GM19467 (cell line): Measurements from ENCODE around the gene BICRA.
"Not testable (repeated sequence)": the region's sequence is repeated elsewhere in the genome, so short reads cannot be mapped to it uniquely, and the experiment has no call there.

ENCODE experiments used
- ATAC-seq: cut with Tn5 transposase; IDR thresholded peaks from one replicate; pipeline ENCODE4 v1.9.1; 2021; ENCODE audit warnings: mild to moderate bottlenecking, moderate library complexity; ENCODE audit not compliant: unreplicated experiment

BICRA gene

DNA sequence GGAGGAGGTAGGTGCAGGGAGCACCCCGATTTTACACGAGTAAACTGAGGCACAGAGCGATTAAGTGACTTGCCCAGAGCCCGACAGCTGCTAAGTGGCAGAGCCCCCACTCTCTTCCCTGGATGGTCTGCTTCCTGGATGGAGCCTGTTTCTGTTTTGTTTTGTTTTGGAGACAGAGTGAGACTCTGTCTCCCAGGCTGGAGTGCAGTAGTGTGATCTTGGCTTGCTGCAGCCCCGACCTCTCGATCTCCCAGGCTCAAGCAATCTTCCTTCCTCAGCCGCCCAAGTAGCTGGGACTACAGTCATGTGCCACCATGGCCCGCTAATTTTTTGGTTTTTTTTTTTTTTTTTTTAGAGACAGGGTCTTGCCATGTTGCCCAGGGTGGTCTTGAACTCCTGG, 17.3 kb downstream of the BICRA start:
- no peak for ATAC-seq

DNA sequence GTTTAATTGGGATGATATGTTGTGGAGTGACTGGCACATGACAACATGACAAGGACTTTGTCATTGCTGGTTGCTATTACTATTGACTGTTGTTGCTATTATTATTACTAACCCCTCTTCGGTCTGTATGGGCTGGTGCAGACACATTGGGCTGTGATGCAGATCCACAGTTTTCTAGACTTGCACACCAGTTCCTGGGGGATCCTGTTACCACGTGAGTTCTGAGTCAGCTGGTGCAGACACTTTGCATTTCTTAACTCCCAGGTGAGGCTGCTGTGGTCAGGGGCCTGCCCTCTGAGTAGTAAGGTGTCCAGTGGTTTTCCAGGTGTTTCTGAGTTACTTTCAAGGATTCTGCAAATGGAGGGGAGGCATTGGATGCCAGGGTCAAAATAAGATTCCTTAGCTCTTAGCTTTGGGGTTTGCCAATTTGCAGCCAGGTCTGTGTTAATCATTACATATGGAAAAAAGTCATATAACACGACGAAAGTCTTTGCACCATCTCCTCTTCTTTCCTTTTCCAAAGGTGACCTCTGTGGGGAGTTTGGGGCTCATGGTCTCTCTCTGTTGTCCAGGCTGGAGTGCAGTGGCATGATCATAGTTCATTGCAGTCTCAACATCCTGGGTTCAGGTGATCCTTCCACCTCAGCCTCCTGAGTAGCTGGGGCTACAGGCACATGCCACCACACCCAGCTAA, 19.3 kb downstream of the BICRA start:
- ATAC-seq: no peak

DNA sequence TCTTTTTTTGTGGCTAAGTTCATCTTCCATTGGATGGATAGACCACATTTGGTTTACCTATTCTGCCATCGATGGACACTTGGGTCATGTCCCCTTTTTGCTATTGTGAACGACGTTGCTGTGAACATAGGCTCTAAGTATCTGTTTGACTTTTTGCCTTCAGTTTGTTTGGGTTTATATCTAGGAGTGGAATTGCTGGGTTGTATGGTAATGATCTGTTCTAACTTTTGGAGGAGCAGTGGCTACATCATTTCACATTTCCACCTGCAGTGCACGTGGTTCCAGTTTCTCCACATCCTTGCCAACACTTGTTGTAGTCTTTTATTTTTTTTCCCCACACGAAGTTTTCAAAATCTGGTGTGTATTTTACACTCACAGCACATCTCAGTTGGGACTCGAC, 21.7 kb downstream of the BICRA start:
- ATAC-seq: no peak

DNA sequence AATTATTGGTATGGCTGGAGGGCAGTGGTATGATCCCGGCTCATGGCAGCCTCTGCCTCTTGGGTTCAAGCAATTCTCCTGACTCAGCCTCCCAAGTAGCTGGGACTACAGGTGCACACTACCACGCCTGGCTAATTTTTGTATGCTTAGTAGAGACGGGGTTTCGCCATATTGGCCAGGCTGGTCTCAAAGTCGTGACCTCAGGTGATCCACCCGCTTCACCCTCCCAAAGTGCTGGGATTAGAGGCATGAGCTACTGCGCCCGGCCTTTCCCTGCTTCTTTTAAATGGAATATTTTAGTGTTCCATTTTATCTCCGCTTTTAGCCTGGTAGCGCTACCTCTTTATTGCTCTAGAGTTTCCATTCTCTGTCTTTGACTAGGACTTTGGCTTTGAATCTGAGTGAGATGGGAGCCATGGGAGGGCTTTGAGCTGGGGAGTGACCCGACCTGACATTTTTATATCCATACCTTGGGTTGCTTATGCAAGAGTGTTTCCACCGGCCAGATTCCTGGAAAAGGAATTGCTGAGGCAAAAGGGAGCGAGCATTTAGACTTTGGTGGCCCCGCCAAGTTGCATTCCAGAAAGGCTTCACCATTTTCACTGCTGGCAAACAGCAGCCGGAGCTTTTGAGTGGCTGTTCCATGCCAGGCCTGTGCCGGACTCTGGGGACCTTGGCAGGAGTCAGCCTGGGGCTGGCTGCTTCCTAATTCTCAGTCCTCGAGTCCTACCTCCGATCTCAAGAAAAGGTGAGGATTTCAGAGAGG, 22.9 kb downstream of the BICRA start:
- ATAC-seq: no peak

DNA sequence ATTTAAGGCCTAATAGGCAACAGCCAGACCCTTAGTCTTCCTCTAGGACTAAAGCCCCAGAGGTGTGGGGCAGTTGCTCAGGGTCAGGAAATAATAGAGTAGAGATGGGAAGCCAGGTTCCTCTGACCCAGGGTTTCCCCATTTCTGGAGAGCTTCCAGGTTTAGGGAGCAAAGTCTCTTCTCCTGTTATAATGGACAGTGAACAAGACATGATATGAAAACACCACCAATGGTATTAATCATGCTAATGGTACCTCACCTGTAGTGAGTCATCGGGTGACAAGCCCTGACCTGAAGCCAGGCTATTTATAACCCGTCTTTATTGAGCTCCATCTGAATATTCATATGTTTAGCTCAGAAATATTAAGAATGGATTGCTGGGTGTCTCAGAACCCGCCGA, 24.6 kb downstream of the BICRA start:
- no peak for ATAC-seq

DNA sequence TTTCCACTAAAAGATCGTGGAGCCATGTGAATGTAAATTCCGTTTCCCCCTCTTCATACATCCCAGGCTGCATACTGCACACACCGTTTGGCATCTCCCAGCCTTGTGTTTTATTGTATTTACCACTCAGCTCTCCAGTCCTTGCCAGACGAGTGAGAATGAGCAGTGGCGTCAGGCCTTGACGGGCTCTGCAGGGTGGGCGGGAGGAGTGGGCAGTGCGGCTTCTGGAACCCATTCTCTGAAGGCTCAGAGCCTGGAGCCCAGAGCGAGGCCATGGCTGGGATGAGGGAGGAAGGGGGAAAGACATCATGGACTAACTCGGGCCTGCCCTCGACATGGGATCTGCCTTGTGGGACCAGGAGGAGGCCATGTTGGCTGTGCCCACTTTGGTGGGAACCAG, 25.1 kb downstream of the BICRA start:
- no peak for ATAC-seq

DNA sequence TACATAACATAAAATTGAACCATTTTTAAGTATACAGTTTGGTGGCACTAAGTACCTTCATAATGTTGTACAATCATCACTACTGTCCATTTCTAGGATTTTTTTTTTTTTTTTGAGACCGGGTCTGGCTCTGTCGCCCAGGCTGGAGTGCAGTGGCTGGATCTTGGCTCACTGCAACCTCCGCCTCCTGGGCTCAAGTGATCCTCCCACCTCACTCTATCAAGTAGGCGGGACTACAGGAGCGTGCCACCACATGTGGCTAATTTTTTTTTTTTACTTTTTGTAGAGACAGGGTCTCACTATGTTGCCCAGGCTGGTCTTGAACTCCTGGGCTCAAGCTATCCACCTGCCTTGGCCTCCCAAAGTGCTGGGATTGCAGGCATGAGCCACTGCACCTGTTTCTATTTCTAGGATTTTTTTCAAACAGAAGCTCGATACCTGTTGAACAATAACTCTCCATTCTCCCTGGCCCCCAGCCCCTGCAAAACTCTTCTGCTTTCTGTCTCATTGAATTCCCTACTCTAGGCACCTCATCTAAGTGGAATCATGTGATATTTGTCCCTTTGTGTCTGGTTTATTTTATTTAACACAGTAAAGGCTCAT, 26.3 kb downstream of the BICRA start:
- ATAC-seq: not testable (repeated sequence)

DNA sequence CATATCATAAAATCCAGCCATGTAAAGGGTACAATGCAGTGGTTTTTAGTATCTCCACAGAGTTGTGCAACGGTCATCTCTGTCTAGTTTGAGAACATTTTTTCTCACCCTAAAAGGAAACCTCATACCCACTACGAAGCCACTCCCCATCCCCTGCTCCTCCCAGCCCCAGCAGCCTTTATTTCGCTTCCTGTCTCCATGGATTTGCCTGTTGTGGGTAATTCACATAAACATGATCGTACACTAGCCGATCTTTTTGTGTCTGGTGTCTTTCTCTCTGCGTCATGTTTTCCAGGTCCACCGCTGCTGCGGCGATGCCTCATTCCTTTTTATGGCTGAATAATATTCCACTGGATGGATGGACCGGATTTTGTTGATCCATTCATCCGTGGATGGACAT, 28.6 kb downstream of the BICRA start:
- no peak for ATAC-seq

DNA sequence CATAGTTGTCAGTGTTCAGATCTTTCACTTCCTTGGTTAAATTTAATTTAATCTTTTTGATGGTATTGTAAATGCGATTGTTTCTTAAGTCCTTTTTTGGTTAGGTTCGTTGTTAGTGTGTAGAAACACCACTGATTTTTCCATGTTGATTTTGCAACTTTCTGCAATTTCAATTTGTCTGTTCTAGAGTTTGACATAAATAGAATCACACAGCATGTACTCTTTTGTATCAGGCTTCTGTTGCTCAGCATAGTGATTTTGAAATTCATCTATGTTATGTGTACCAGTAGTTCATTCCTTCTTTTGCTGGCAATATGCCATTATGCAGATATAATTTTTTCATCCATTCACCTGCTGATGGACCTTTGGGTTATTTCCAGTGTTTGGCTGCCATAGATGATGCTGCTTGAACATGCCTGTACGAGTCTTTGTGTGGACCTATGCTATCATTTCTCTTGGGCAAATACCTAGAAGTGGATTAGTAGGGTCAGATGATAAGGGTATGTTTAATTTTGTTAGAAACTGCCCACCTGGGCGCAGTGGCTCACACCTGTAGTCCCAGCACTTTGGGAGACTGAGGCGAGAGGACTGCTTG, 33.1 kb downstream of the BICRA start:
- no peak for ATAC-seq

DNA sequence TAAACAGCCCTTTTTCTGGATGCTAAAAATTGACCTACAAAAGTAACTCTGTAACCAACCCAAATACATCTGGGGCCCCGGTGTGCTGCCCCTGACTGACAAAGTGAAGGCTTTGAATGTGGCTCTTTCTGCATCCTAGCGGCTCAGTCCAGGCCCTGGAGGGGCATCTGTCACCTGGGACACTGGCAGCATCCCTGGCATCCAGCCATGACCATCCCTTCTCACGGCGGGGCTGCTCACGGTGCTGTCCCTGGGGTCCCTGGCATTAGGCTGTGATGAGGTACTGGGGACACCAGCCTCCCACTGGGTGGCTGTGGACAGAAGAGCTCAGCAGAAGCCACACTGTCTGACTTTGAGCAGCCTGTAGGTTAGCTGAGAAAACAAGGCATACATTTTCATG, 34.3 kb downstream of the BICRA start:
- no peak for ATAC-seq

DNA sequence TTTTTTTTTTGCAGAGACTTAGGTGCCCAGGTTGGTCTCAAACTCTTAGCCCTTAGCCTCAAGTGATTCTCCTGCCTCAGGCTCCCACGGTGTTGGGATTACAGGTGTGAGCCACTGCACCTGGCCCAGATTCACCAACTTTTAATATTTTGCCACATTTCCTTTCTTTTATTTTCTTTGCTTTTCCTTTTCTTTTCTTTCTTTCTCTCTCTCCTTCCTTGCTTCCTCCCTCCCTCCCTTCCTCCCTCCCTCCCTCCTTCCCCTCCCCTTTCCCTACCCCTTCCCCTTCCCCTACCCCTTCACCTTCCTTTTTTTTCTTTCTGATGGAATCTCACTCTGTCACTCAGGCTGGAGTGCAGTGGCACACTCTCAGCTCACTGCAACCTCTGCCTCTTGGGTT, 35.3 kb downstream of the BICRA start:
- ATAC-seq: no peak

DNA sequence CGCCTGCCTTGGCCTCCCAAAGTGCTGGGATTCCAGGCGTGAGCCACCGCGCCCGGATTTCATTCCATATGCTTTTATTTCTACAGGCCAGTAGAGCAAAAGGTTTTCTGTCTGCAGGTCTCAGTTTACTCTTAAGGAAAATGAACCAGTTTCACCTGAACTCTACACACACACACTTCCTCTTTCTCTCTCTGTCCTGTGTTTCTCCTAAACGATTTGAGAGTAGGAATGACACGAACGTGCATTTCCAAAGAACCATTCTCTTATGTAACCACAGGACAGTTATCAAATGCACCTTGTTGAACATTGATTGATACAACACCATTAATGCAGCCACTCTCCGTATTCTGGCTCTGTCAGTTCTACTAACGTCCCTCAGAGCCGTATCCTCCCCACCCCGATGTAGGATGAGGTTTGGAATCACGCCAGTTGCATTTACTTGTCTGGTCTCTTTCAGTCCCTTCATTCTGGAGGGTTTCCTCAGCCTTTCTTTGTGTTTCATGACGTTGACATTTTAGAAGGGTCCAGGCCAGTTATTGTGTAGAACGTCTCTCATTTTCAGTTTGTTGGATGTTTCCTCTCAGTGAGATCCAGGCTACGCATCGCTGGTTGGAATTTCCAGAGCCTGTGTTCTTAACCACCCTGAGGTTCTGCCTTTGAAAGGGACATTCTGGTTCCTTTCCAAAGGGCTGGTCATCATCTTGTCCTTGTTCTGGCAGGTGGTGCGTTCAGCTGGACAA, 36.0 kb downstream of the BICRA start:
- ATAC-seq: no peak

DNA sequence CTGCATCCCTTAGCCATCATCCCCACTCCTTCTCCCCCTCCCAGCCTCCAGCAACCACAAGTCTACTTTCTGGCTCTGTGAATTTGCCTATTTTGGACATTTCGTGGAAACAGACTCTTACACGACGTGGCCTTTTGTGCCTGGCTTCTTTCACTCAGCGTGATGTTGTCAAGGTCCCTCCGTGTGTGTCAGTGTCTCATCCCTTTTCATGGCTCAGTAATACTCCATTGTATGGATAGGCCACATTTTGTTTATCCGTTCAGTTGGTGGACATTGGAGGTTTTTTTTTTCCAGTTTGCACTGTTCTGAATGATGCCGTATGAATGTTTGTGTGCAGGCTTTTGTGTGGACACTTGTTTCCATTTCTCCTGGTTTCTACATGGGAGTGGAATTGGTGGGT, 38.0 kb downstream of the BICRA start:
- ATAC-seq: no peak

DNA sequence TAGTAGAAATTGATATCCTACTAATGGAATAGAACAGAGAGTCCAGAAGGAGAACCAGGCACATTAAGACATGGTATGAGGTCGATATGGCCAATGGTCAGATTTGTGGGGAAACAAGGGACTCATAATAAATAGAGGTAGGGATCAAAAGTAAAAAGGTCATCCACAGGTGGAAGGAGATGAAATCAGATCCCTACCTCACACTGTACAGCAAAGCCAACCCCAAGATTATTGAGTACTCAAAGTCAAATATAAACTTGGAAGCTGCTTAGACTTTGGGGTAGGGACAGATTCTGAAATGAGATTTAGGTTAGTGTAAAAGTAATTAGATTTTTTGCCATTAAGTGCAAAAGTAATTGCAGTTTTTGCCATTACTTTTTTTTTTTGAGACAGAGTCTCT, 40.7 kb downstream of the BICRA start:
- no peak for ATAC-seq

DNA sequence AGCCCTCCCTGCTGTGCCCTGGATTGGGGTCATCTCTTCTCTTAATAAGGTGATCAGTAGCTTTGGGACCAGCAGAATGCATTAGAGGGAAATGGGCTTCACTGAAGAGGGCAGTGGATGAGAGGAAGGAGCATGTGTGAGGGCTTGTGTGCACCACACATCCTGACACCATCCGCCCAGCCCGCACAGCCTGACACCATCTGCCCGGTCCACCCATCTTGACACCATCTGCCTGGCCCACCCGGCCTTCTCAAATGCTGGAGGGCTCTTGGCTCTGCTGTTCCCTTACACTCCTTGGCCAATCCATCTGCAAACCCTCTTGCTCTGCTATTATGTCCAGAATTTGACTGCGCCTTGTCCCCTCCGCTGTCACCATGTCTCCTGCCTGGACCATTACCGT, 41.8 kb downstream of the BICRA start:
- ATAC-seq: no peak

DNA sequence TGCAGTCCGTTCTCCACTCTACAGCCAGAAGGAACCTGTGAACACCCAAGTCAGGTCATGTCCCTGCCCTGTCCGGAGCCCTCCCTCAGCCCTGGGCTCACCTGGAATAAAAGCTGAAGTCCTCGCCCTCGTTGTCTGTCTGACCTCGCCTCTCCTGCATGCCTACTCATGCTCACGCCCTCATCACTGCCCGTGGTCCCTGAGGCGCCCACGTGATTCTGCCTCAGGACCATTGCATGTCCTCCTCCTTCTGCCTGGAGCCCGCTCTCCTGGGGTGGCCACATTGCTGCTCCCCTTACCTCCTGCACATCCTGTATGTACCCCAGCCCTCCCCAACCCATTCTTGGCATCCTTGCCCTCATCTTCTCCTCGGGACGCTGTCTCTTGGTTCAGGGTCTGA, 42.2 kb downstream of the BICRA start:
- ATAC-seq: no peak

DNA sequence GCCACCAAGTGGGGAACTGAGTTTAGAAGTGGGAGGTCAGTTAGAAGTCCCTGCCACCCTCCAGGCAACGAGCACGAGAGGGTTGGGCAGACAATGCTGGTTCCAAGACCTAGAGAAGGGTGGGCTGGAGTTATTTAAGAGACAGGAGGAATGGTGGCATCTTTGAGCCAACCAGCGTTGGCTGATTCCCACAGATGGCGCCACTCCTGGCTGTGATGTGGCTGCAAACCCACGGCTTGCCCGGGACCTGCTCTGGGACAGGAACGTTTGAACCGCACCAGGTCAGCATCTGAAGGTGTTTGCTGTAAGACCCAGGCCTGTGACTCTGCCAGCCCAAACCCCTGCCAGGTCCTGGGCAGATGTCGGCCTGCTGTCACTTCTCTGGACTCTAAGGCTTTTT, 42.8 kb downstream of the BICRA start:
- ATAC-seq: no peak

DNA sequence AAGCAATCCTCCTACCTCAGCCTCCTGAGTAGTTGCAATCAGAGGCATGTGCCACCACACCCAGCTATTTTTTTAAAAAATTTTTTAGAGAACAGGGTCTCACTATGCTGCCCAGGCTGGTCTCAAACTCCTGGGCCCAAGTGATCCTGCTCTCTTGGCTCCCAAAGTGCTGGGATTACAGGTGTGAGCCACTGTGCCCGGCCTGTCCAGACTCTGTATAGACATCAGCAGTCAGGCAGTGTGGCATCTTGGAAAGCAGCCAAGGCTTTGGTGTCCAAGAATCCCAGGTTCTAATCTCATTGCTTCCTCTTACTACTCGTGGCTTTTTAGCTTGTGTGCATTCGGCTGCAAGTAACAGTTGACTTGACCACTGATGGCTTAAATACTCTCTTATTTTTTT, 43.4 kb downstream of the BICRA start:
- ATAC-seq: no peak

DNA sequence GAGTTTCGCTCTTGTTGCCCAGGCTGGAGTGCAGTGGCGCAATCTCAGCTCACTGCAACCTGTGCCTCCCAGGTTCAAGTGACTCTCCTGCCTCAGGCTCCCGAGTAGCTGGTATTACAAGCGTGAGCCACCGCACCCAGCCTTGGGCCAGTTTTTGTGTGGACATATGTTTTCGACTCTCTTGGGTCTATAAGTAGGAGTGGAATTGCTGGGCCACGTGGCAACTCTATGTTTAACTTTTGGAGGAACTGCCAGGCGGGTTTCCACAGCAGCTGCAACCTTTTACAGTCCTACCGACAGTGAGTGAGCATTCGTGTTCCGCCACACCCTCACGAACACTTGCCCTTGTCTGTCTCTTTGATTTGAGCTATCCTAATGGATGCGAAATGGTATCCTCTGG, 44.9 kb downstream of the BICRA start:
- ATAC-seq: no peak

DNA sequence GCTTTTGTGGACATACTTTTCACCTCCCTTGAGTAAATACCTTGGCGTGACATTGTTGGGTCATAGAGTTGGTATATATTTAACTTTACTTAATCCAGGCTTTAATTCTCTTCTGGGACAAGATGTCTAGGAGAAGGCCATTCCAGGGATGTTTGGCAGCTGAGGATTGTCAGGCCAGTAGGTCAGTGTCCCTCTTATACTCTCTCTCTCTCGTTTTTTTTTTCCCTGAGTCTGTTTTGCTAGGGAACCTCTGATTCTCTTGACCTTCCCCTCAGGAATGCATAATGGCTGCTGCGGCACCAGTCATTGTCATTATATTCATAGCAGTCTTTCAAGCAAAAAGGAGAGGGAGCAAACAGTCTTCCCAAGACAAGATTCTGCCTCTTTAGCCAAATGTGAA, 48.8 kb downstream of the BICRA start:
- no peak for ATAC-seq
